Panc1 (cell line): ENCODE results near the gene LETM1.

Experiments
- CTCF ChIP-seq: fragments of 450-650 bp; IDR thresholded peaks from 2 replicates; pipeline ENCODE4 v1.5.1; 2017; ENCODE audit warnings: mild to moderate bottlenecking
- POLR2AphosphoS5 ChIP-seq: IDR thresholded peaks from 2 replicates; pipeline ENCODE4 v1.6.1; 2012; ENCODE audit warnings: mild to moderate bottlenecking, low read depth, low read length, moderate library complexity
- REST ChIP-seq, 2 experiments: IDR thresholded peaks; 2 replicates each; pipeline ENCODE4 v1.6.1; 2011 to 2012; ENCODE audit warnings: low read depth in 2 of 2, control low read depth in 1 of 2, low read length in 1 of 2, mild to moderate bottlenecking in 1 of 2, moderate library complexity in 1 of 2; ENCODE audit not compliant: insufficient read depth in 1 of 2

GRCh38 chr4:1866189-1866661, 10.3 kb upstream of the LETM1 start:
- TF ChIP-seq CTCF (no peak), REST (IDR thresholded peaks at IDR 0.05; ENCODE audit: insufficient read depth in 1 of 2, low read depth in 2 of 2, low read length in 1 of 2) (no peak), POLR2AphosphoS5 (no peak)
